Mesenchymal stem cell (in vitro differentiated cells and primary cell): ENCODE measurements around the gene QRFPR.
A peak's percentile ranks its signal among the peaks of the same experiment; 100 is the strongest.

Experiments
- DNase-seq: peaks from one replicate; pipeline ENCODE4 v3.0.0-alpha.2; 2013
- H2AFZ ChIP-seq: one replicate; pipeline ENCODE4 v1.6.1; 2013; ENCODE audit warnings: low read depth, mild to moderate bottlenecking, control low read depth, inconsistent platforms, low read length, moderate library complexity
- H2AK5ac ChIP-seq: 2 replicates; pipeline ENCODE4 v1.6.1; 2013; ENCODE audit warnings: low read length, moderate library complexity, mild to moderate bottlenecking, inconsistent platforms; ENCODE audit not compliant: severe bottlenecking
- H2BK120ac ChIP-seq: one replicate; pipeline ENCODE4 v1.6.1; 2013; ENCODE audit warnings: low read depth, mild to moderate bottlenecking, inconsistent platforms, low read length, moderate library complexity
- H2BK12ac ChIP-seq, 2 experiments: one replicate each; pipeline ENCODE4 v1.6.1; 2013; ENCODE audit warnings: inconsistent platforms in 2 of 2, low read length in 2 of 2, mild to moderate bottlenecking in 2 of 2, moderate library complexity in 2 of 2, control low read depth in 1 of 2
- H2BK15ac ChIP-seq: one replicate; pipeline ENCODE4 v1.6.1; 2013; ENCODE audit warnings: mild to moderate bottlenecking, low read depth, inconsistent platforms; ENCODE audit not compliant: poor library complexity, severe bottlenecking
- H2BK5ac ChIP-seq: 2 replicates; pipeline ENCODE4 v1.6.1; 2013; ENCODE audit warnings: low read depth, mild to moderate bottlenecking, low read length, control low read depth, inconsistent platforms; ENCODE audit not compliant: poor library complexity, severe bottlenecking
- H3K14ac ChIP-seq, 2 experiments: one replicate each; pipeline ENCODE4 v1.6.1; 2013; ENCODE audit warnings: inconsistent platforms in 2 of 2, low read length in 2 of 2, control low read depth in 1 of 2, mild to moderate bottlenecking in 1 of 2, moderate library complexity in 1 of 2
- H3K18ac ChIP-seq, 2 experiments: one replicate each; pipeline ENCODE4 v1.6.1; 2013; ENCODE audit warnings: inconsistent platforms in 2 of 2, low read length in 2 of 2, control low read depth in 1 of 2, low read depth in 1 of 2, mild to moderate bottlenecking in 1 of 2
- H3K23ac ChIP-seq, 2 experiments: one replicate each; pipeline ENCODE4 v1.6.1; 2013; ENCODE audit warnings: inconsistent platforms in 2 of 2, low read length in 2 of 2, mild to moderate bottlenecking in 2 of 2, moderate library complexity in 2 of 2, control low read depth in 1 of 2
- H3K27ac ChIP-seq: 2 replicates; pipeline ENCODE4 v1.5.1; 2013; ENCODE audit warnings: mild to moderate bottlenecking, moderate library complexity, low read length, control low read depth, inconsistent platforms; ENCODE audit not compliant: poor library complexity, severe bottlenecking
- H3K27me3 ChIP-seq, 2 experiments: 2 replicates each; pipeline versions ENCODE4 v1.6.1 to v1.7.0; 2013; ENCODE audit warnings: low read length in 2 of 2, mild to moderate bottlenecking in 2 of 2, moderate library complexity in 2 of 2, control low read depth in 1 of 2, inconsistent platforms in 1 of 2; ENCODE audit not compliant: control insufficient read depth in 1 of 2, insufficient read depth in 1 of 2
- H3K36me3 ChIP-seq, 2 experiments: 2 replicates each; pipeline versions ENCODE4 v1.6.1 to v1.7.0; 2013; ENCODE audit warnings: low read length in 2 of 2, control low read depth in 1 of 2, inconsistent platforms in 1 of 2, low read depth in 1 of 2, mild to moderate bottlenecking in 1 of 2; ENCODE audit not compliant: insufficient read depth in 2 of 2, control insufficient read depth in 1 of 2
- H3K4ac ChIP-seq, 2 experiments: one replicate each; pipeline ENCODE4 v1.6.1; 2013; ENCODE audit warnings: inconsistent platforms in 2 of 2, low read length in 2 of 2, mild to moderate bottlenecking in 2 of 2, moderate library complexity in 2 of 2, control low read depth in 1 of 2, low read depth in 1 of 2
- H3K4me1 ChIP-seq: 2 replicates; pipeline ENCODE4 v1.6.1; 2013; ENCODE audit warnings: low read depth, low read length, control low read depth; ENCODE audit not compliant: control insufficient read depth, insufficient read depth
- H3K4me2 ChIP-seq: 2 replicates; pipeline ENCODE4 v1.6.1; 2013; ENCODE audit warnings: low read length, mild to moderate bottlenecking, inconsistent platforms; ENCODE audit not compliant: poor library complexity, severe bottlenecking
- H3K4me3 ChIP-seq, 2 experiments: 2 replicates each; pipeline versions ENCODE4 v1.5.1 to v1.7.0; 2013; ENCODE audit warnings: low read length in 2 of 2, mild to moderate bottlenecking in 2 of 2, control low read depth in 1 of 2, low read depth in 1 of 2; ENCODE audit not compliant: insufficient read depth in 1 of 2
- H3K79me1 ChIP-seq: replicated peaks from 2 replicates; pipeline ENCODE4 v1.6.1; 2013; ENCODE audit warnings: mild to moderate bottlenecking, control low read depth, low read length, inconsistent platforms; ENCODE audit not compliant: poor library complexity, severe bottlenecking
- H3K9ac ChIP-seq: 2 replicates; pipeline ENCODE4 v1.7.0; 2013; ENCODE audit warnings: mild to moderate bottlenecking, low read length, moderate library complexity
- H3K9me3 ChIP-seq: 2 replicates; pipeline ENCODE4 v1.7.0; 2013; ENCODE audit warnings: mild to moderate bottlenecking, low read length; ENCODE audit not compliant: control insufficient read depth
- H4K8ac ChIP-seq: one replicate; pipeline ENCODE4 v1.6.1; 2013; ENCODE audit warnings: inconsistent platforms, mild to moderate bottlenecking, low read length, moderate library complexity
- H4K91ac ChIP-seq: one replicate; pipeline ENCODE4 v1.6.1; 2013; ENCODE audit warnings: mild to moderate bottlenecking, low read length, inconsistent platforms
- WGBS: methylation state at CpG from one replicate; pipeline ENCODE4 v1.1.7; 2013; ENCODE audit warnings: mixed read lengths; 5-methylcytosine and 5-hydroxymethylcytosine counted together

The QRFPR gene

GRCh38 chr4:121392426-121393086, 11.7 kb upstream of the QRFPR start:
- Histone ChIP-seq H4K91ac (no peak overlapping the region), H3K79me1 (no peaks in the 10 kb centered on the region), H3K4ac (no peak overlapping the region), H2AFZ (no peak overlapping the region), H2AK5ac (no peak overlapping the region), H3K23ac (peak overlapping the region in 1 of 2 experiments; percentile 9), H3K4me1 (no peaks in the 10 kb centered on the region), H3K9ac (no peak overlapping the region), H2BK12ac (no peak overlapping the region), H3K27ac (no peak overlapping the region), H3K27me3 (peaks cover 0 to 3% of the 10 kb centered on the region in 2 experiments), H3K4me2 (no peak overlapping the region), H2BK5ac (no peak overlapping the region), H3K14ac (no peak overlapping the region), H3K18ac (no peak overlapping the region), H2BK15ac (no peak overlapping the region), H3K36me3 (no peaks in the 10 kb centered on the region), H3K4me3 (no peak overlapping the region), H3K9me3 (no peaks in the 10 kb centered on the region), H4K8ac (no peak overlapping the region), H2BK120ac (no peak overlapping the region)
- no peak for DNase-seq
- 60% methylated on average over 5 of the region's 5 CpGs for WGBS

GRCh38 chr4:121390335-121390734, 9.5 kb upstream of the QRFPR start:
- no peak overlapping the region for H4K91ac ChIP-seq
- no peak for DNase-seq
- no peak overlapping the region for H2BK120ac ChIP-seq
- no peak overlapping the region for H3K14ac ChIP-seq
- no peaks in the 10 kb centered on the region for H3K79me1 ChIP-seq
- no peak overlapping the region for H2AFZ ChIP-seq
- H3K23ac ChIP-seq, result no peak overlapping the region
- H3K9ac ChIP-seq, result no peak overlapping the region
- no peak overlapping the region for H3K4ac ChIP-seq
- no peak overlapping the region for H3K27ac ChIP-seq
- H3K27me3 ChIP-seq, result peaks cover 0 to 16% of the 10 kb centered on the region in 2 experiments
- H3K4me3 ChIP-seq, result no peak overlapping the region
- no peak overlapping the region for H2AK5ac ChIP-seq
- H3K9me3 ChIP-seq, result no peaks in the 10 kb centered on the region
- H3K36me3 ChIP-seq, result no peaks in the 10 kb centered on the region
- no peaks in the 10 kb centered on the region for H3K4me1 ChIP-seq
- WGBS, result 79% methylated on average over 1 of the region's 2 CpGs
- H2BK15ac ChIP-seq, result no peak overlapping the region
- no peak overlapping the region for H2BK5ac ChIP-seq
- no peak overlapping the region for H3K18ac ChIP-seq
- no peak overlapping the region for H3K4me2 ChIP-seq
- H4K8ac ChIP-seq, result no peak overlapping the region
- no peak overlapping the region for H2BK12ac ChIP-seq

GRCh38 chr4:121379276-121379675, 1.5 kb downstream of the QRFPR start:
- Histone ChIP-seq H3K9ac (no peak overlapping the region), H4K91ac (no peak overlapping the region), H3K36me3 (no peaks in the 10 kb centered on the region), H2AFZ (no peak overlapping the region), H2AK5ac (no peak overlapping the region), H3K18ac (no peak overlapping the region), H2BK15ac (no peak overlapping the region), H3K79me1 (no peaks in the 10 kb centered on the region), H2BK12ac (no peak overlapping the region), H3K4ac (no peak overlapping the region), H2BK5ac (no peak overlapping the region), H3K9me3 (no peaks in the 10 kb centered on the region), H3K4me3 (no peak overlapping the region), H3K23ac (no peak overlapping the region), H3K14ac (no peak overlapping the region), H3K27ac (no peak overlapping the region), H3K4me2 (no peak overlapping the region), H4K8ac (no peak overlapping the region), H3K27me3 (peaks cover 7 to 51% of the 10 kb centered on the region in 2 experiments), H2BK120ac (no peak overlapping the region), H3K4me1 (peaks cover 11% of the 10 kb centered on the region)
- DNase-seq, result no peak
- 99% methylated on average over 2 of the region's 3 CpGs for whole genome bisulfite sequencing

- no peak overlapping the region for H2AK5ac ChIP-seq
- H3K4me2 ChIP-seq, result no peak overlapping the region
- no peak overlapping the region for H2BK15ac ChIP-seq
- H3K27me3 ChIP-seq, result peaks cover 7 to 35% of the 10 kb centered on the region in 2 experiments
- no peak overlapping the region for H3K4me3 ChIP-seq
- H3K4me1 ChIP-seq, result peaks cover 11% of the 10 kb centered on the region
- H3K4ac ChIP-seq, result no peak overlapping the region
- no peak overlapping the region for H3K27ac ChIP-seq
- no peaks in the 10 kb centered on the region for H3K36me3 ChIP-seq
- H3K18ac ChIP-seq, result no peak overlapping the region
- H2BK120ac ChIP-seq, result no peak overlapping the region
- no peak overlapping the region for H2BK12ac ChIP-seq
- no peak overlapping the region for H3K14ac ChIP-seq
- H3K9ac ChIP-seq, result no peak overlapping the region
- no peaks in the 10 kb centered on the region for H3K79me1 ChIP-seq
- H3K23ac ChIP-seq, result no peak overlapping the region
- DNase-seq, result no peak
- no peak overlapping the region for H4K91ac ChIP-seq
- H2AFZ ChIP-seq, result no peak overlapping the region
- H2BK5ac ChIP-seq, result no peak overlapping the region
- H3K9me3 ChIP-seq, result no peaks in the 10 kb centered on the region
- no CpG with 5 or more reads among the region's 2 CpGs for WGBS
- no peak overlapping the region for H4K8ac ChIP-seq
Measured at GRCh38 chr4:121377076-121377475, 3.7 kb downstream of the QRFPR start.
